ENCODE data around the gene AGPAT3.

AGPAT3 gene

GRCh38 chr21:43867332-43867703, 2.3 kb downstream of the AGPAT3 start:
- H3K9ac ChIP-seq (ENCODE audit: low read length): no peak overlapping the region
- no peak overlapping the region for H3K23ac ChIP-seq (ENCODE audit: low read length)
- no peak overlapping the region for H2BK120ac ChIP-seq (ENCODE audit: low read depth, low read length)
- H3K27me3 ChIP-seq (ENCODE audit: insufficient read depth, low read length, poor library complexity): no peaks in the 10 kb centered on the region
- no peak overlapping the region for H4K8ac ChIP-seq (ENCODE audit: low read depth, low read length)
- no peak overlapping the region for H3K4me2 ChIP-seq (ENCODE audit: low read length)
- H3K56ac ChIP-seq (ENCODE audit: low read length): no peak overlapping the region
- no peaks in the 10 kb centered on the region for H3K4me1 ChIP-seq (ENCODE audit: control insufficient read depth, low read depth, low read length)
- no peaks in the 10 kb centered on the region for H3K79me1 ChIP-seq (ENCODE audit: low read length)
- H3K4ac ChIP-seq (ENCODE audit: low read depth, low read length): no peak overlapping the region
- no peak overlapping the region for H2AK5ac ChIP-seq (ENCODE audit: low read length)
- no peak overlapping the region for H3K27ac ChIP-seq (ENCODE audit: low read depth, low read length)
- H2BK5ac ChIP-seq (ENCODE audit: low read length): no peak overlapping the region
- H3K4me3 ChIP-seq (ENCODE audit: low read length): no peak overlapping the region
- no peaks in the 10 kb centered on the region for H3K79me2 ChIP-seq (ENCODE audit: control insufficient read depth, insufficient read depth, low read length)
- no peak overlapping the region for H3K18ac ChIP-seq (ENCODE audit: low read length)
- no peak overlapping the region for H4K5ac ChIP-seq (ENCODE audit: low read length)
- no CpG with 5 or more reads among the region's 6 CpGs for WGBS (ENCODE audit: extremely low coverage, insufficient coverage, low lambda C conversion rate)
- no peak for DNase-seq
- H3K36me3 ChIP-seq (ENCODE audit: control insufficient read depth, insufficient read depth, low read length): no peaks in the 10 kb centered on the region
- H2BK15ac ChIP-seq (replicated peaks; ENCODE audit: low read depth): no peak overlapping the region

- no peak for DNase-seq
- H3K79me1 ChIP-seq (ENCODE audit: low read length): no peaks in the 10 kb centered on the region
- H3K9ac ChIP-seq (ENCODE audit: low read length): no peak overlapping the region
- H4K5ac ChIP-seq (ENCODE audit: low read length): no peak overlapping the region
- H3K23ac ChIP-seq (ENCODE audit: low read length): no peak overlapping the region
- no peak overlapping the region for H3K4me3 ChIP-seq (ENCODE audit: low read length)
- H3K56ac ChIP-seq (ENCODE audit: low read length): no peak overlapping the region
- H3K27me3 ChIP-seq (ENCODE audit: insufficient read depth, low read length, poor library complexity): no peaks in the 10 kb centered on the region
- H2BK120ac ChIP-seq (ENCODE audit: low read depth, low read length): no peak overlapping the region
- no peak overlapping the region for H3K18ac ChIP-seq (ENCODE audit: low read length)
- H3K4me2 ChIP-seq (ENCODE audit: low read length): no peak overlapping the region
- H2BK5ac ChIP-seq (ENCODE audit: low read length): no peak overlapping the region
- H3K79me2 ChIP-seq (ENCODE audit: control insufficient read depth, insufficient read depth, low read length): no peaks in the 10 kb centered on the region
- H3K4me1 ChIP-seq (ENCODE audit: control insufficient read depth, low read depth, low read length): no peaks in the 10 kb centered on the region
- H3K36me3 ChIP-seq (ENCODE audit: control insufficient read depth, insufficient read depth, low read length): no peaks in the 10 kb centered on the region
- no peak overlapping the region for H3K27ac ChIP-seq (ENCODE audit: low read depth, low read length)
- no CpG with 5 or more reads among the region's 6 CpGs for WGBS (ENCODE audit: extremely low coverage, insufficient coverage, low lambda C conversion rate)
- no peak overlapping the region for H3K4ac ChIP-seq (ENCODE audit: low read depth, low read length)
- no peak overlapping the region for H2AK5ac ChIP-seq (ENCODE audit: low read length)
- no peak overlapping the region for H2BK15ac ChIP-seq (replicated peaks; ENCODE audit: low read depth)
- no peak overlapping the region for H4K8ac ChIP-seq (ENCODE audit: low read depth, low read length)
Observed at GRCh38 chr21:43867948-43868347, 2.9 kb downstream of the AGPAT3 start.

GRCh38 chr21:43868461-43868860, 3.4 kb downstream of the AGPAT3 start:
- Histone ChIP-seq H3K4me2 (ENCODE audit: low read length) (no peak overlapping the region), H3K79me1 (ENCODE audit: low read length) (no peaks in the 10 kb centered on the region), H3K27ac (ENCODE audit: low read depth, low read length) (no peak overlapping the region), H3K79me2 (ENCODE audit: control insufficient read depth, insufficient read depth, low read length) (no peaks in the 10 kb centered on the region), H2BK5ac (ENCODE audit: low read length) (no peak overlapping the region), H3K23ac (ENCODE audit: low read length) (no peak overlapping the region), H3K4me3 (ENCODE audit: low read length) (no peak overlapping the region), H3K9ac (ENCODE audit: low read length) (no peak overlapping the region), H2AK5ac (ENCODE audit: low read length) (no peak overlapping the region), H3K36me3 (ENCODE audit: control insufficient read depth, insufficient read depth, low read length) (no peaks in the 10 kb centered on the region), H4K5ac (ENCODE audit: low read length) (no peak overlapping the region), H2BK120ac (ENCODE audit: low read depth, low read length) (no peak overlapping the region), H3K18ac (ENCODE audit: low read length) (no peak overlapping the region), H3K4ac (ENCODE audit: low read depth, low read length) (no peak overlapping the region), H3K4me1 (ENCODE audit: control insufficient read depth, low read depth, low read length) (no peaks in the 10 kb centered on the region), H2BK15ac (replicated peaks; ENCODE audit: low read depth) (no peak overlapping the region), H4K8ac (ENCODE audit: low read depth, low read length) (no peak overlapping the region), H3K56ac (ENCODE audit: low read length) (no peak overlapping the region), H3K27me3 (ENCODE audit: insufficient read depth, low read length, poor library complexity) (no peaks in the 10 kb centered on the region)
- DNase-seq: no peak
- WGBS (ENCODE audit: extremely low coverage, insufficient coverage, low lambda C conversion rate): no CpG with 5 or more reads among the region's 6 CpGs

- Histone ChIP-seq H2BK120ac (ENCODE audit: low read depth, low read length) (no peak overlapping the region), H3K9ac (ENCODE audit: low read length) (no peak overlapping the region), H3K18ac (ENCODE audit: low read length) (no peak overlapping the region), H2BK5ac (ENCODE audit: low read length) (no peak overlapping the region), H3K56ac (ENCODE audit: low read length) (no peak overlapping the region), H3K4ac (ENCODE audit: low read depth, low read length) (no peak overlapping the region), H3K4me1 (ENCODE audit: control insufficient read depth, low read depth, low read length) (no peaks in the 10 kb centered on the region), H3K27me3 (ENCODE audit: insufficient read depth, low read length, poor library complexity) (no peaks in the 10 kb centered on the region), H3K4me2 (ENCODE audit: low read length) (no peak overlapping the region), H2BK15ac (replicated peaks; ENCODE audit: low read depth) (no peak overlapping the region), H4K8ac (ENCODE audit: low read depth, low read length) (no peak overlapping the region), H2AK5ac (ENCODE audit: low read length) (no peak overlapping the region), H3K79me2 (ENCODE audit: control insufficient read depth, insufficient read depth, low read length) (no peaks in the 10 kb centered on the region), H3K36me3 (ENCODE audit: control insufficient read depth, insufficient read depth, low read length) (no peaks in the 10 kb centered on the region), H3K79me1 (ENCODE audit: low read length) (no peaks in the 10 kb centered on the region), H3K4me3 (ENCODE audit: low read length) (no peak overlapping the region), H4K5ac (ENCODE audit: low read length) (no peak overlapping the region), H3K27ac (ENCODE audit: low read depth, low read length) (no peak overlapping the region), H3K23ac (ENCODE audit: low read length) (no peak overlapping the region)
- no peak for DNase-seq
- no CpG with 5 or more reads among the region's 21 CpGs for WGBS (ENCODE audit: extremely low coverage, insufficient coverage, low lambda C conversion rate)
Observed at GRCh38 chr21:43869486-43870325, 4.7 kb downstream of the AGPAT3 start.

- H3K18ac ChIP-seq (ENCODE audit: low read length): no peak overlapping the region
- H3K23ac ChIP-seq (ENCODE audit: low read length): no peak overlapping the region
- H2AK5ac ChIP-seq (ENCODE audit: low read length): no peak overlapping the region
- WGBS (ENCODE audit: extremely low coverage, insufficient coverage, low lambda C conversion rate): no CpG with 5 or more reads among the region's 4 CpGs
- no peaks in the 10 kb centered on the region for H3K79me1 ChIP-seq (ENCODE audit: low read length)
- DNase-seq: no peak
- no peak overlapping the region for H3K4me2 ChIP-seq (ENCODE audit: low read length)
- H3K4me3 ChIP-seq (ENCODE audit: low read length): no peak overlapping the region
- no peak overlapping the region for H4K8ac ChIP-seq (ENCODE audit: low read depth, low read length)
- H3K27me3 ChIP-seq (ENCODE audit: insufficient read depth, low read length, poor library complexity): no peaks in the 10 kb centered on the region
- H3K56ac ChIP-seq (ENCODE audit: low read length): no peak overlapping the region
- H4K5ac ChIP-seq (ENCODE audit: low read length): no peak overlapping the region
- no peaks in the 10 kb centered on the region for H3K4me1 ChIP-seq (ENCODE audit: control insufficient read depth, low read depth, low read length)
- H2BK15ac ChIP-seq (replicated peaks; ENCODE audit: low read depth): no peak overlapping the region
- no peaks in the 10 kb centered on the region for H3K79me2 ChIP-seq (ENCODE audit: control insufficient read depth, insufficient read depth, low read length)
- no peaks in the 10 kb centered on the region for H3K36me3 ChIP-seq (ENCODE audit: control insufficient read depth, insufficient read depth, low read length)
- H3K4ac ChIP-seq (ENCODE audit: low read depth, low read length): no peak overlapping the region
- no peak overlapping the region for H3K27ac ChIP-seq (ENCODE audit: low read depth, low read length)
- no peak overlapping the region for H2BK120ac ChIP-seq (ENCODE audit: low read depth, low read length)
- H2BK5ac ChIP-seq (ENCODE audit: low read length): no peak overlapping the region
- H3K9ac ChIP-seq (ENCODE audit: low read length): no peak overlapping the region
Observed at GRCh38 chr21:43871487-43871886, 6.5 kb downstream of the AGPAT3 start.

Data from mesendoderm (in vitro differentiated cells).